Activated CD4-positive, alpha-beta T cell treated with anti-CD3 and anti-CD28 coated beads for 24 hours (primary cell): Measurements from ENCODE around the gene U2AF1L4.

Source experiments
- DNase-seq, 2 donors: peaks; one replicate each; pipeline ENCODE4 v3.0.0-alpha.2; 2020; ENCODE audit warnings: low read depth in 2 of 2

U2AF1L4 gene

DNA sequence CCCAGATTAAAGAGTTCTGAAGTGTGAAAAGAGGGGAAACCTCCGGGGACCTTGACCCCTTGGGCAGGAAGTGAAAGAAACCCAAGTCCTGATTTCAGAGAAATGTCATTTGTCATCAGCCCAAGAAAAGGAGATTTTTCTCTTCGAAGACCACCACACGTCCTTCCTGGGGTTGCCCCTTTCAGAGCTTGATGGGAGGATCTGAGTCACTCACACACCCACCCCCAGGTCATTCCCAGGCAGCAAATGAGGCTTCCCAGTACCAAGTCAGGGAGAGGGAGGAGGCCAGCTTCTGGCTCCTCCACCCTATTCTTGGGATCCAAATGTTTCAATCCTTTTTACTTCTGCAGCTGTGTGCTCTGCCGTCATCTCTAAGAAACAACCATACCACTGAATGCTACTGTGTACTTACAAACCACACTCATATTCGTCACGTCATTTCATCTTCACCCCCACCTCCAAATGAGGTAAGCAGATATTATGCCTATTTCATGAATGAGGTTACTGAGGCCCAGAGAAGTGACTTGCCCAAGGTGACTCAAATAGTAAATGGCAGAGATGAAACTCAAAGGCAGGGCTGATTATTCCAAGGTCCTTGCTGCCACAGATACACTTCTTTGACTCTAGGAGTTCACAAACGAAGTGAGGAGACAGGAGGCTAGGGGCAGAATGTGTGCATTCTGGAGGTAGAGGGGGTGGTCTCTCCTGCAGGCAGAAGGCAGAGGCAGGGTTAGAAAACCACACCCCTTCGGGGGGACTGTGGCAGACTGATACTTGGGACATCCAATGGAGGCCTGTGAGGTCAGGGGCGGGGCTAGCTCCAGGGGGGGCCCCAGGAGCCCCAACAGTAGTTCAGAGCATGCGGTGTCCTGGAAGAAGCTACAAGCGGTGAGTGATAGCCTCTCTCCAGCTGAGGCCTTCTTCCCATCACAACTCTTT, 32.4 kb downstream of the U2AF1L4 start:
- DNase-seq, result peak; percentile 71 to 77

DNA sequence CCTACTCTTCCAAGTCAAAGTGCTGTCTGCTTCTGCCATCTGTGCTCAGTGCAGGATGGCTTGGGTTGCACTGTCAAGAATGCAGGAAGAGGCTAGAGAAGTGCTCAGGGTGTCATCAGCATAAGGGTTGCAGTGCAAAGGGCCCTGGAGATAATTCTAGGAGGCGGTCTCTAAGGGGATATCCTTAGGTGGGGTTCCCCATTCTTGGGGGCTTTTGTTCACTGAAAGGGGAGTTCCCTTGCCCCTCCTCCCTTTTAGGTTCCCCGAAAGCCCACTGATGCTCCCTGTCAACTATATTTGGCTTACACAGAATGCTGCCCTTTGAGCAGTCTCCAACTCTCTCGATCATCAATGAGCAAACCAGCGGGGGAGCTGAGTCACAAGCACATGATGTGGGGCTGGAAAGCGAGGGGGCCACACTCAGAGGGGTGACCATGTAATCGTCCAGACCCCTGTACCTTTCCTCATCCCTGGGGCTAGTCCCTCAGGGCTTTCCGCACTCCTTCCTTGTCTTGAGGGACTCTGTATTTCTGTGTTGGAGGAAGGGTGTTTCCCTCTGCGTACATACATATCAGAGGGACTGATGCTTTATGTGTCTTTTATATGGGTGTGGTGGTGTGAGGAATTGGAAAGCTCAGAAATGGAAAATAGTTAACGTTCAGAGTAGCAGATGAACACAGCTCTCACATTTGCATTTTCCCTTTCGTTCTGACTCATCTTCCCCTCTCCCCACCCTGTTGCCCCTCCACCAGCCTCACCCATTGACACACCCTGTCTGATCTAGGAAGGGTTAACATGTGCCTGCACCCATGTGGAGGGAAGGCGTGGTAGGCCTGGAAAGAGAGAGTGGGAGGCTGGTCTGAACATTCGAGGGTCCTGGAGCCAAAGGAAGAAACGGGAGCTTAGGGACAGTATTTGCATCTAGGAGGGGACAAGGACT, 34.2 kb downstream of the U2AF1L4 start:
- DNase-seq, result peak; percentile 42 to 55

DNA sequence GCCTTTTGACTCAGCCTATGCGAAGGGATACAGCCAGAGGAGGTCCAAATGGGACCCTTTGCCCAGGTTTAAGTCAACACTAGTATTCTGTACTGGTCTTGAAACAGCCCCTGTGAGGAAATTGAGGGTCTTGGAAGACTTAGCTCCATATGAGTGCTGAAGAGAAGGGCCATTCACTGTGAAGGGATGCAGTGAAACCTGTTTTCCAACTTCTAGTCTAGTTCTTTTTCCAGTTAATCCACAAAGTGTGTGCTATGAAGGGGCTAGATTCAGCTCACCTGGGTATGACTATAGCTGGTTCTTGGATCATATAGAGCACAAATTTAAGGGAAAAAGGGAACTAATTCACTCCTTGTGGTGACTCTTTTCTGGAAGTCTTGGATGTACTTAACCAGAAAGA, 36.8 kb downstream of the U2AF1L4 start:
- DNase-seq, result no peak

DNA sequence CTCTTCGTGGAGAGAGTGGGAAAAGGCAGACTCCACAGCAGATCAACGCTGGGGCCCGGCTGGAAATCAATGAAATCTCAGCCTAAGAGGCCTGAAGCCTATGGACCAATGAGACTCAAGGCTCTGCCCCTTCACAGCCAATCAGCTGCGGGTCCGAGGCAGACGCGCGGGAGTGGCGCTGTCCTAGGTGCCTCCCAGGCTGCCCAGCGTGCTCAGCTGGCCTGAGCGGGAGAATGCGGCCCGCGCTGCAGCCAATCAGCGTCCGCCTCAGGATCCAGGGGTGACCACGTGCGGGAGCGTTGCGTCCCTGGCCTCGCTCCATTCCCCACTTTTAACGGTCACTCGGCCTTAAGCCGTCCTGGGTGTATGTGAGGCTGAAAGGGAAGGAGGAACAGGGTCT, 41.0 kb downstream of the U2AF1L4 start, which contains the start of gene ZBTB32:
Gene ZBTB32, plus strand, starts transcription at position 341 of the 400 bp plus-strand sequence. CDS start 10,069 bp downstream, outside the sequence.
- no peak for DNase-seq

DNA sequence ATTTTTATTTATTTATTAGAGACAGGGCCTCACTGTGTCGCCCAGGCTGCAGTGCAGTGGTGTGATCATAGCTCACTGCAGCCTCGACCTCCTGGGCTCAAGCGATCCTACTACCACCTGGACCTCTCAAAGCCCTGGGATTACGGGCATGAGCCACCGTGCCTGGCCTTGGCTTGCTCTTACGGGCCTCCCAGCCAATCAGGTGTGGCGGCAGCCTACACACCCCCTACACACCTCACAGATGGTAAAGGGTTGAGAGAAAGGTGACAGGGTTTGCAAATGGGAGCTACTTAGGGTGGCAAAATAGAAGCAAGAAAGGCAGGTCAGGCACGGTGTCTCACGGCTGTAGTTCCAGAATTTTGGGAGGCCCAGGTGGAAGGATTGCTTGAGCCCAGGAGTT, 41.9 kb downstream of the U2AF1L4 start:
- no peak for DNase-seq

DNA sequence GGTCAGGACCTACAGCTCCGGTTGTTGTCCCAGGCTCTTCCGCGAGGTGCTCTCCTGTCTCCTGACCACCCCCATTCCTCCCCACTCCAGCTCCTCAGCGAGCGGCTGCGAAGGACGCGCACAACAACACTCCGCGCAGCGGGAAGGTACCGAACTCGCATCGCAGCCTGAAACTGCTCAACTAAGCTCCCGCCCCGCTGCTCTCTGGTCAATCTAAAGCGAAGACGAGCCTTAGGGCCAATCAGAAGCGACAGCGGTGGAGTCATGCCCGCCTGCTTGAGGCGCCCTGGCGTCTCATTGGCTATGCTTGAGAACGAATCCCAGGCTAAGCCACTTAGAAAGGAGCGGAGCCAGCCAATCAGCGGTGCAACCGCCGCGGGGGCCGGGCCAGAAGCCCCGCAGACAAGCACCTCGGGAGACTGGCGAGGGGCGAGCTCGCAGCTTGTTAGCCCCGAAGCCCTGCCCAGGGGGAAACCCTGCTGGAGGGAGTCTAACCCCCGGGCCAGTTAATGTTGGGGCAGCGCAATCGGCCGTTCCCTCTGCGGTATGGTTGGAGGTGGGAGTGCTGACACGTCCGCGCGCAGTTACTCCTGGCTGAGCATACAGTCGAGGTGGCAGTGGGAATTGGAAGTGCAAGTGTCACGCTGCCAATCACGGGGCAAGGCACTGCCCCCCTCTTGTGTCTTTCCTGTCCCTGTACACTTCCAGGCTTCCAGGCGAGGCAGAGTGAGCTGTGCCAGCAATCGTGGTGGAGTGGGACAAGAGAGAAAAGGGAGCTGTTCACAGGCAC, 42.8 kb downstream of the U2AF1L4 start:
- DNase-seq, result peak; percentile 85 to 87

DNA sequence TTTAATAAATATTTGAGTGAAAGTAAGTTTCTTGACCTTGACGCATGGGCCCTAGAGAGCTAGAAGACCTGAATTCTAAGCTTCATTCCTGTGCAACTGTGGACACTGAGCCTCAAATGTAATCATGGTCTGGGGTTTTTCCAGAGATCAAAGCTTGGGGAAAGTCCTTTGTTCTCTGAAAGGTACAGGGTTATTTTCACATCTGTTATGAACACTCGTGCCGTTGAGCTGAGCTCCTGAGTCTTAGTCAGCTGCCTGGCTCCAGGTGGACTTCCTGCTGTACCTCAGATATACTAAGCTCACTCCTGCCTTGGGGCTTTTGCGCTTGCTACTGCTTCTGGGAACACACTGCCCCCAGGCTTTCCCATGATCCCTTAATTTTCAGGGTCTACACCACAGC, 48.4 kb downstream of the U2AF1L4 start:
- no peak for DNase-seq

DNA sequence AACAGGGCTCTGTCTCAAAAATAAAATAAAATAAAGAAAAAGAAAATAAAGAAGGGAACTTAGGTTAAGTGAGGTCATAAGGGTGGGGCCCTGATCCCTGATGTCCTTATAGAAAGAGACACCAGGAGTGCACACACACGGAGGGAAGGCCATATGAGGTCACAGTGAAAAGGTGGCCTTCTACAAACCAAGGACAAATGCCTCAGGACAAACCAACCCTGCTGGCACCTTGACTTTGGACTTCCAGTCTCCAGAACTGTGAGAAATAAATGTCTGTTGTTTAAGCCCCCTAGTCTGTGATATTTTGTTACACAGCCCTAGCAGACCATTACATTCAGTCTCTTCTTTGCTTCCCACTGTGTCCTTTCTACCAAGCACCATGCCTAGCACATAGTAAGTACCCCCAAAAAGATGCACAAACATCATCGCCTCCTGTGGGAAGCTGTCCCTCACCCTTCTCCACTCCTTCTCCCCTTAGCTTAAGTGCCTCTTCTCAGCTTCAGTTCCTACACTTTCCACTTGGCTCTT, 49.3 kb downstream of the U2AF1L4 start:
- no peak for DNase-seq

DNA sequence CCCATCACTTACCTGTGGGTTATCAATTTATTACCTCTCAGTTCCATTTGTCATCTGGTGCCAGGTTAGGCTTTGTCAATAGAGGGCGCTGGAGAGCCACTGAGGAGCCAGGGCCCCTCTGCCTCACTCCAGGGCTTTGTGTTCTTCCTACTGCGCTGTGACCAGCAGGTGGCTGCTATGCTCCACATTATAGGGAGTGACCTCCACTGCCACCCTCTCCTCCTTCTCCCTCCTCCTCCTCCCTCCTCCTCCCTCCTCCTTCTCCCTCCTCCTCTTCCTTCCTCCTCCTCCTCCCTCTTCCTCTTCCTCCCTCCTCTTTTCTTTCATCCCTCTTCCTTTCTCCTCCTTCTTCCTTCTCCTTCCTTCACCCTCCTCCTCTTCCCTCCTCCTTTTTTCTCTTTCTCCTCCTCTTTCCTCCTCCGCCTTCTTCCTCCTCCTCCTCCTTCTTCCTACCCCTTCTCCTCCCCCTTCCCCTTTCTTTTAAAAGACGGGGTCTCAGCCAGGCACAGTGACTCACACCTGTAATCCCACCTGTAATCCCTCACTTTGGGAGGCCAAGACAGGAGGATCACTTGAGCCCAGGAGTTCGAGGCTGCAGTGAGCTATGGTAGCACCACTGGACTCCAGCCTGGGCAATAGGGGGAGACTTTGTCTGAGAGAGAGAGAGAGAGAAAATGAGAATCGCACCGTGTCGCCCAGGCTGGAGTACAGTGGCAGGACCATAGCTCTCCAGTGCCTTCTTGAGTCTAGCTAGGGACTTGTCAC, 51.2 kb downstream of the U2AF1L4 start:
- DNase-seq, result peak; percentile 90 to 93

DNA sequence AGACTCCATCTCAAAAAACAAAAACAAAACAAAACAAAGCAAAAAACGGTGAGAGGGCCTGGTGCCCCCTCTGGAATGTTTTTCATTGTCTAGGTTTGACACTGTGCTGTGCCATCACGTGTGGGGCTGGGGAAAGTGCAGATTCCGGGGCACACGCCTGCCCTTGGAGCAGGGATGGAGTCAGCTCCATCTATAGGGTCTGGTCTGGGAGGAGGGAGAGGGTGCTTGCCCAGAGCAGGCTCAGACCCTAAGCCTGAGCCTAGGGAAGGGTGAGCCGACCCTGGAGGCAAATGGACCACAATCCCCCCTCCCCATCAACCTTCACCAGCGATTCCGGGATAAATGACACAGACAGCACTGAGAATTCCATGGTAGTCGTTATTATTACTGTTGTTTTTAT, 51.8 kb downstream of the U2AF1L4 start:
- no peak for DNase-seq
